GM23338 (cell line): Measurements from ENCODE around the gene RNF167. TPM values are rescaled to one million over a fixed set of nuclear protein-coding genes. Genes with fewer than 3 reads are reported as not detected.

Experiments used
- ATAC-seq: fragments of 200-7000 bp; cut with Tn5 transposase; 3 replicates; pipeline ENCODE4 v1.9.1; 2020
- DNase-seq: peaks from one replicate; pipeline ENCODE4 v3.0.0-alpha.2; 2015; ENCODE audit warnings: low spot score
- H2AFZ ChIP-seq: fragments of 200-600 bp; sonication (generic); 2 replicates; pipeline ENCODE4 v1.8.0; 2016; ENCODE audit warnings: antibody characterized with exemption, mild to moderate bottlenecking, moderate library complexity
- H3F3A ChIP-seq: fragments of 200-600 bp; sonication (generic); replicated peaks from 2 replicates; pipeline ENCODE4 v1.8.0; 2017; ENCODE audit warnings: antibody characterized with exemption, mixed run types, low read depth
- H3K27ac ChIP-seq: fragments of 200-600 bp; sonication (generic); 2 replicates; pipeline ENCODE4 v1.6.1; 2016; ENCODE audit warnings: low read depth
- H3K27me3 ChIP-seq: fragments of 200-600 bp; sonication (generic); 2 replicates; pipeline ENCODE4 v1.8.0; 2016; ENCODE audit warnings: mild to moderate bottlenecking, mixed run types, moderate library complexity; ENCODE audit not compliant: insufficient read depth
- H3K36me3 ChIP-seq: fragments of 200-600 bp; sonication (generic); 2 replicates; pipeline ENCODE4 v1.8.0; 2016; ENCODE audit warnings: mild to moderate bottlenecking; ENCODE audit not compliant: insufficient read depth
- H3K4me1 ChIP-seq: fragments of 200-600 bp; sonication (generic); 2 replicates; pipeline ENCODE4 v1.8.0; 2016; ENCODE audit warnings: mild to moderate bottlenecking, moderate library complexity; ENCODE audit not compliant: insufficient read depth
- H3K4me2 ChIP-seq: fragments of 200-600 bp; sonication (generic); 2 replicates; pipeline ENCODE4 v1.7.1; 2017; ENCODE audit warnings: mixed run types
- H3K4me3 ChIP-seq: fragments of 200-600 bp; sonication (generic); 2 replicates; pipeline ENCODE4 v1.6.1; 2016; ENCODE audit warnings: mixed run types
- H3K79me2 ChIP-seq: fragments of 200-600 bp; sonication (generic); replicated peaks from 2 replicates; pipeline ENCODE4 v1.8.0; 2017; ENCODE audit warnings: mild to moderate bottlenecking; ENCODE audit not compliant: insufficient read depth
- H3K9me2 ChIP-seq: fragments of 200-600 bp; sonication (generic); 2 replicates; pipeline ENCODE4 v1.8.0; 2017; ENCODE audit not compliant: insufficient read depth
- H4K20me1 ChIP-seq: fragments of 200-600 bp; sonication (generic); replicated peaks from 2 replicates; pipeline ENCODE4 v1.8.0; 2017; ENCODE audit warnings: mild to moderate bottlenecking; ENCODE audit not compliant: insufficient read depth
- H3K27ac Mint-ChIP-seq: 2 replicates; pipeline ENCODE4 v1.8.0; 2020; ENCODE audit warnings: inconsistent platforms, mild to moderate bottlenecking, moderate library complexity, mixed read lengths
- H3K27me3 Mint-ChIP-seq: 3 replicates; pipeline ENCODE4 v1.8.0; 2022; ENCODE audit warnings: low read depth, mild to moderate bottlenecking, moderate library complexity, mixed read lengths, inconsistent platforms; ENCODE audit not compliant: insufficient read depth, poor library complexity
- H3K36me3 Mint-ChIP-seq: 3 replicates; pipeline ENCODE4 v1.8.0; 2021; ENCODE audit warnings: low read depth, mild to moderate bottlenecking, inconsistent platforms, moderate library complexity, mixed read lengths
- H3K4me1 Mint-ChIP-seq: 3 replicates; pipeline ENCODE4 v1.8.0; 2020; ENCODE audit warnings: mild to moderate bottlenecking, inconsistent platforms, mixed read lengths
- H3K4me3 Mint-ChIP-seq: 3 replicates; pipeline ENCODE4 v1.8.0; 2021; ENCODE audit warnings: moderate library complexity, mild to moderate bottlenecking, inconsistent platforms, mixed read lengths
- H3K9me3 Mint-ChIP-seq: 3 replicates; pipeline ENCODE4 v1.8.0; 2020; ENCODE audit warnings: moderate library complexity, mild to moderate bottlenecking, inconsistent platforms, mixed read lengths
- CREB1 ChIP-seq: fragments of 250-450 bp; sonication (Bioruptor Pico); IDR thresholded peaks from 2 replicates; pipeline ENCODE4 v1.5.0; 2020; ENCODE audit warnings: low read depth, mild to moderate bottlenecking, moderate library complexity
- EZH2phosphoT487 ChIP-seq: fragments of 200-600 bp; sonication (generic); IDR thresholded peaks from one replicate; pipeline ENCODE4 v1.8.1; 2018; ENCODE audit warnings: antibody characterized with exemption; ENCODE audit not compliant: unreplicated experiment
- JUNB ChIP-seq: IDR thresholded peaks from one replicate; pipeline ENCODE4 v1.6.1; 2016; ENCODE audit warnings: antibody characterized with exemption; ENCODE audit not compliant: unreplicated experiment
- NANOG ChIP-seq: IDR thresholded peaks from 2 replicates; pipeline ENCODE4 v1.6.1; 2016; ENCODE audit warnings: antibody characterized with exemption, borderline replicate concordance
- POLR2AphosphoS5 ChIP-seq: IDR thresholded peaks from 2 replicates; pipeline ENCODE4 v1.6.1; 2016; ENCODE audit warnings: antibody characterized with exemption, low read depth
- ZNF114 ChIP-seq: fragments of 250-450 bp; sonication (Bioruptor Pico); IDR thresholded peaks from 2 replicates; pipeline ENCODE4 v1.5.0; 2020; ENCODE audit warnings: mild to moderate bottlenecking, moderate library complexity
- ZNF331 ChIP-seq: fragments of 250-450 bp; sonication (Bioruptor Pico); IDR thresholded peaks from 2 replicates; pipeline ENCODE4 v1.5.0; 2020; ENCODE audit warnings: low read depth, mild to moderate bottlenecking, moderate library complexity
- polyA plus RNA-seq: library from polyadenylated mRNA; unstranded; fragments of >200 nt; fragmentation: Nextera tagmentation; extraction: Ambion mirVana; gene quantifications from 2 replicates; pipeline ENCODE4 v1.2.1, GENCODE V29; 2016
- total RNA-seq: library from RNA; depleted of rRNA; stranded (reverse); fragments of >200 nt; shearing (Covaris generic); gene quantifications from 2 replicates; pipeline ENCODE4 v1.2.3, GENCODE V29; 2014
- TF ChIP-seq, protein P1 (sequence below), 2 experiments: fragments of 200-600 bp in 1 of 2; sonication (generic) in 1 of 2; conservative IDR thresholded peaks; 2 replicates each; pipeline versions ENCODE4 v1.5.1 to v1.6.1; 2016 to 2017; ENCODE audit warnings: antibody characterized with exemption in 2 of 2, low read depth in 2 of 2, mild to moderate bottlenecking in 2 of 2, moderate library complexity in 1 of 2

The RNF167 gene
- total and polyA plus RNA-seq, 2 experiments from 2014 or later = 61.2 to 84.4 TPM

DNA sequence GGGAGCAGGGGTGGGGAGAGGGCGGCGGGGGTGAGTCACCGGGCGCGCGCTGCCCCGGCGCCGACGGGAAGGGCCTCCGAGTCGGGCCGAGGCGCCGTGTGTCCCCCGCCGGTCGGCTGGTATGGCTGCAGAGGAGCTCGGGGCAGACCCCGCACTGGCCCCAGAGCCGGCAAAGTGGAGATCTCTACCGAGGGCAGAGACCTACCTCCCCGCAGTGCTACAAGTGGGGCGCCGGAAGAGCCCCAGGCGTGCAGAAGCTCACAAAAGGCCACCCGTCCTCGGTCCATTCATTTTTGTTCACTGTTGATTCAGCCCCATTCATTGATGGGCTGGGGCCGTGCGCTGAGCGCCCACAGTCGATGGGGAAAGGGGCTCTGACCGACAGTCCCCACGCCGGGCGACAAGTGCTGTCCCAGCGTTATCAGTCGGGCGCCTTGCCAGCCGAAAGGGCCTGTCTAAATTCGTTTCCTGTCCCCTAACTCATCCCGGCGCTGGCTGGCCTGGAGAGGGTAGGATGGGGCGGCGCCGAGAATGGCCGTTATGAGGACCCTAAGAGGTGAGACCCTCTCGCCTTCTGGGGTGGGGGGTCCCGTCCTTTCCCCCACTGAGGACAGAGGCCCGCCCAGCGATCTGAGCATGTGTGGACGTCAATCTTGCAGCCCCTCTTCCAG, 10.1 kb downstream of the RNF167 start:
- Mint-ChIP-seq H3K27ac (peak overlapping the region; percentile 95), H3K4me3 (peak overlapping the region; percentile 88), H3K9me3 (no peaks in the 10 kb centered on the region; the same call in 2 of the 3 replicates), H3K4me1 (peaks cover 38% of the 10 kb centered on the region), H3K27me3 (peaks cover 27% of the 10 kb centered on the region), H3K36me3 (peaks cover 27% of the 10 kb centered on the region)
- Histone ChIP-seq H3K36me3 (peaks cover 15% of the 10 kb centered on the region), H2AFZ (peak overlapping the region; percentile 5; the same call in 1 of the 2 replicates), H3K4me2 (peak overlapping the region; percentile 96), H3K4me3 (peak overlapping the region; percentile 96), H4K20me1 (peaks cover 15% of the 10 kb centered on the region), H3K79me2 (peaks cover 30% of the 10 kb centered on the region), H3K27me3 (no peaks in the 10 kb centered on the region), H3F3A (peaks cover 22% of the 10 kb centered on the region), H3K27ac (peak overlapping the region; percentile 96), H3K9me2 (no peaks in the 10 kb centered on the region), H3K4me1 (peaks cover 32% of the 10 kb centered on the region)
- TF ChIP-seq ZNF331 (CRISPR knock-in tag) (no peak), ZNF114 (CRISPR knock-in tag) (no peak), POLR2AphosphoS5 (peak; percentile 18; the same call in 1 of the 2 replicates)
- ATAC-seq (peak; percentile 18), DNase-seq (peak; percentile 68)

DNA sequence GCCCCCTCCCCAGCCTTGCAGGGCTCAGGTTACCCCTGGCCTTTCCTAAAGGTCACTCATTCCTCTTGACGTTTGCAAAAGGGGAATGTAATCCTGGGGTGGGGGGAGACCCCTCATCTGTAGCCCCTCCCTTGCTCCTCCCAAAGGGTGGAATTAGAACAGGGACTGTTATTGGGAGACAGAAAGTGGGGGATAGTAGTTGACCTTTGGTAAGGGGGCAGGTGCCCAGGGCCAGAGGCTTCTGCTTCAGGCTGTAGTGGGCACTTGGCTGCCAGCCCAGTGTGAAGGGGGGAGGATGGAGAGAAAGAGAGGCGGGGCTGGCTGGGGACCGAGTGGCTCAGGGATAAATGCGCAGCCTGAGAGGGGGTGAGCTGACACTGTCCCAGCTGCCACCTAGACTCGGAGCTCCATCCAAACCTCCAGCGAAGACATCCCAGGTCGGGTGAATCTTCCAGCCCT, 10.7 kb downstream of the RNF167 start, which contains the start of gene ENO3:
Gene ENO3 (plus strand): TSS at position 374 of the 459 bp plus-strand sequence. CDS start 711 bp downstream, outside the sequence.
- Mint-ChIP-seq H3K4me3 (peak within 1 kb of the TSS; percentile 88), H3K27ac (peak within 1 kb of the TSS; percentile 95), H3K9me3 (no peaks in the 10 kb centered on the region; the same call in 2 of the 3 replicates), H3K4me1 (peaks cover 33% of the 10 kb centered on the region), H3K36me3 (peaks cover 23% of the 10 kb centered on the region), H3K27me3 (peaks cover 21% of the 10 kb centered on the region)
- peaks cover 10% of the 10 kb centered on the region for H4K20me1 ChIP-seq
- H3K79me2 ChIP-seq = peaks cover 25% of the 10 kb centered on the region
- no peaks in the 10 kb centered on the region for H3K9me2 ChIP-seq
- H3K36me3 ChIP-seq = peaks cover 9% of the 10 kb centered on the region
- ATAC-seq = peak; percentile 2
- peak; percentile 60 for DNase-seq
- H3K4me3 ChIP-seq = peak within 1 kb of the TSS; percentile 96
- H3K27me3 ChIP-seq = no peaks in the 10 kb centered on the region
- H3K4me2 ChIP-seq = peak within 1 kb of the TSS; percentile 96
- peak within 1 kb of the TSS; percentile 96 for H3K27ac ChIP-seq
- peak within 1 kb of the TSS; percentile 5; the same call in 1 of the 2 replicates for H2AFZ ChIP-seq
- H3K4me1 ChIP-seq = peaks cover 27% of the 10 kb centered on the region
- H3F3A ChIP-seq = peaks cover 16% of the 10 kb centered on the region
- no peak for TF ChIP-seq JUNB
- peak; percentile 19; the same call in 1 of the 2 replicates for TF ChIP-seq POLR2AphosphoS5

DNA sequence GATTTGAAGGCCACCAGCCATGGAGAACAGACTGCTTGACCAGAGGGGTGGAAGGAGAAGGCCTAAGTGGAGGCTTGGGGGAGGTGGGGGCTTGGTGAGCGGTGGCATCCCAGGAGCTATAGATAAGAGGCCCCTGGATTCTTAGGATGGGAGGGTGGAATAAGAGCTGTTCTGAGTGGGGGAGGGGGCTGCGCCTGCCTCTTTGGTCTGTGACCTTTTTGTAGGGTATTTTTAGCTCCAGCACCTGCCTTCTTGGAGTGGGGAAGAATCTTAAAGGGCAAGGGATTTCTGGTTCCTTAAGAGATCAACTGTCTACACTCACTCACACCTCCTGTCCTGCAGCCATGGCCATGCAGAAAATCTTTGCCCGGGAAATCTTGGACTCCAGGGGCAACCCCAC, 11.4 kb downstream of the RNF167 start:
- H3K36me3 ChIP-seq = peaks cover 4% of the 10 kb centered on the region; the same call in 1 of the 2 replicates
- H3K4me3 ChIP-seq = peak overlapping the region; percentile 96
- H3K27me3 ChIP-seq = no peaks in the 10 kb centered on the region
- DNase-seq (no peak), ATAC-seq (no peak)
- peaks cover 18% of the 10 kb centered on the region for H3K79me2 ChIP-seq
- H4K20me1 ChIP-seq = peaks cover 5% of the 10 kb centered on the region
- H3K27me3 Mint-ChIP-seq = peaks cover 18% of the 10 kb centered on the region
- peaks cover 9% of the 10 kb centered on the region for H3F3A ChIP-seq
- peak overlapping the region; percentile 96 for H3K4me2 ChIP-seq
- peak overlapping the region; percentile 96; the same call in 1 of the 2 replicates for H3K27ac ChIP-seq
- H3K9me2 ChIP-seq = no peaks in the 10 kb centered on the region
- peaks cover 21% of the 10 kb centered on the region for H3K4me1 ChIP-seq
- H3K9me3 Mint-ChIP-seq = peaks cover 4% of the 10 kb centered on the region; the same call in 2 of the 3 replicates
- H2AFZ ChIP-seq = no peak overlapping the region
- H3K27ac Mint-ChIP-seq = no peak overlapping the region
- H3K4me1 Mint-ChIP-seq = peaks cover 30% of the 10 kb centered on the region
- peak overlapping the region; percentile 88 for H3K4me3 Mint-ChIP-seq
- peaks cover 19% of the 10 kb centered on the region for H3K36me3 Mint-ChIP-seq
- TF ChIP-seq, protein P1, sequence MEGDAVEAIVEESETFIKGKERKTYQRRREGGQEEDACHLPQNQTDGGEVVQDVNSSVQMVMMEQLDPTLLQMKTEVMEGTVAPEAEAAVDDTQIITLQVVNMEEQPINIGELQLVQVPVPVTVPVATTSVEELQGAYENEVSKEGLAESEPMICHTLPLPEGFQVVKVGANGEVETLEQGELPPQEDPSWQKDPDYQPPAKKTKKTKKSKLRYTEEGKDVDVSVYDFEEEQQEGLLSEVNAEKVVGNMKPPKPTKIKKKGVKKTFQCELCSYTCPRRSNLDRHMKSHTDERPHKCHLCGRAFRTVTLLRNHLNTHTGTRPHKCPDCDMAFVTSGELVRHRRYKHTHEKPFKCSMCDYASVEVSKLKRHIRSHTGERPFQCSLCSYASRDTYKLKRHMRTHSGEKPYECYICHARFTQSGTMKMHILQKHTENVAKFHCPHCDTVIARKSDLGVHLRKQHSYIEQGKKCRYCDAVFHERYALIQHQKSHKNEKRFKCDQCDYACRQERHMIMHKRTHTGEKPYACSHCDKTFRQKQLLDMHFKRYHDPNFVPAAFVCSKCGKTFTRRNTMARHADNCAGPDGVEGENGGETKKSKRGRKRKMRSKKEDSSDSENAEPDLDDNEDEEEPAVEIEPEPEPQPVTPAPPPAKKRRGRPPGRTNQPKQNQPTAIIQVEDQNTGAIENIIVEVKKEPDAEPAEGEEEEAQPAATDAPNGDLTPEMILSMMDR (conservative IDR thresholded peaks at IDR 0.05; ENCODE audit: low read depth in 2 of 2) = no peak
- TF ChIP-seq EZH2phosphoT487 (no peak), ZNF331 (CRISPR knock-in tag) (no peak), CREB1 (CRISPR knock-in tag) (no peak), NANOG (no peak)
